HepG2 (cell line): ENCODE results near the gene TRAPPC1. TPM values are rescaled to one million over a fixed set of nuclear protein-coding genes. Genes with fewer than 3 reads are reported as not detected.

Experiments
- CCAR2 ChIP-seq: fragments of 200-400 bp; formaldehyde crosslinking; optimal IDR thresholded peaks from 2 replicates; pipeline ENCODE3; 2018; ENCODE audit warnings: low read depth, mild to moderate bottlenecking, low read length, moderate library complexity
- CREB1 ChIP-seq, 2 experiments: fragments of 450-650 bp in 1 of 2; IDR thresholded peaks; 2 replicates each; pipeline ENCODE4 v1.6.1; 2016 to 2017; ENCODE audit warnings: control low read depth in 1 of 2, mild to moderate bottlenecking in 1 of 2, missing compliant biosample characterization in 1 of 2, missing genetic modification characterization in 1 of 2
- DPF2 ChIP-seq: sonication (generic); formaldehyde crosslinking; IDR thresholded peaks from 2 replicates; pipeline ENCODE4 v1.4.0; 2020; ENCODE audit warnings: mild to moderate bottlenecking, low read depth, missing genetic modification reagents, borderline replicate concordance
- HIVEP1 ChIP-seq: sonication (generic); formaldehyde crosslinking; IDR thresholded peaks from 2 replicates; pipeline ENCODE4 v1.4.0; 2020; ENCODE audit warnings: mild to moderate bottlenecking, missing genetic modification reagents
- KLF13 ChIP-seq: sonication (generic); formaldehyde crosslinking; IDR thresholded peaks from 2 replicates; pipeline ENCODE4 v1.4.0; 2020; ENCODE audit warnings: mild to moderate bottlenecking, missing genetic modification reagents
- KMT2A ChIP-seq: sonication (generic); formaldehyde crosslinking; IDR thresholded peaks from 2 replicates; pipeline ENCODE4 v1.4.0; 2020; ENCODE audit warnings: missing genetic modification reagents
- MAFG ChIP-seq: sonication (generic); formaldehyde crosslinking; IDR thresholded peaks from 2 replicates; pipeline ENCODE4 v1.5.1; 2020; ENCODE audit warnings: mild to moderate bottlenecking, missing genetic modification reagents
- NR2C2 ChIP-seq: sonication (generic); formaldehyde crosslinking; IDR thresholded peaks from 2 replicates; pipeline ENCODE4 v1.4.0; 2020; ENCODE audit warnings: missing genetic modification reagents, mild to moderate bottlenecking, moderate library complexity, borderline replicate concordance
- TBL1XR1 ChIP-seq: fragments of 150-350 bp; IDR thresholded peaks from 2 replicates; pipeline ENCODE4 v1.6.1; 2014; ENCODE audit warnings: borderline replicate concordance, low read length; ENCODE audit not compliant: partially characterized antibody
- ZFY ChIP-seq: sonication (generic); formaldehyde crosslinking; IDR thresholded peaks from 2 replicates; pipeline ENCODE4 v1.4.0; 2020; ENCODE audit warnings: missing genetic modification reagents
- ZNF136 ChIP-seq: sonication (generic); formaldehyde crosslinking; IDR thresholded peaks from 2 replicates; pipeline ENCODE4 v1.8.1; 2022; ENCODE audit warnings: low read depth, mild to moderate bottlenecking, moderate library complexity, missing genetic modification reagents
- ZNF207 ChIP-seq: fragments of 450-650 bp; IDR thresholded peaks from 2 replicates; pipeline ENCODE4 v1.6.1; 2016; ENCODE audit warnings: antibody characterized with exemption, borderline replicate concordance
- ZNF331 ChIP-seq: sonication (generic); formaldehyde crosslinking; IDR thresholded peaks from 2 replicates; pipeline ENCODE4 v1.4.0; 2020; ENCODE audit warnings: missing genetic modification reagents
- ZNF350 ChIP-seq: sonication (generic); formaldehyde crosslinking; IDR thresholded peaks from 2 replicates; pipeline ENCODE4 v1.4.0; 2020; ENCODE audit warnings: mild to moderate bottlenecking, low read depth, missing genetic modification reagents, borderline replicate concordance
- ZNF773 ChIP-seq: sonication (generic); formaldehyde crosslinking; IDR thresholded peaks from 2 replicates; pipeline ENCODE4 v1.4.0; 2020; ENCODE audit warnings: missing genetic modification reagents, borderline replicate concordance
- polyA plus RNA-seq, 8 experiments: library from polyadenylated mRNA; depleted of rRNA in 3 of 8; stranded (reverse) in 7 of 8; unstranded in 1 of 8; fragments of >200 nt; fragmentation: Illumina TruSeq in 4 of 8; extraction: Trizol in 4 of 8; gene quantifications; 2 replicates each; pipeline versions ENCODE4 v1.2.1 to v1.2.3, GENCODE V29; 2011 to 2016; ENCODE audit warnings: low read depth in 4 of 8, missing spikeins in 1 of 8, mixed read lengths in 1 of 8; ENCODE audit not compliant: insufficient read depth in 1 of 8
- total RNA-seq, 5 experiments: library from RNA; depleted of rRNA; stranded (reverse); fragments of >200 nt; fragmentation: Illumina TruSeq; extraction: Trizol; gene quantifications; 2 replicates each; pipeline ENCODE4 v1.2.3, GENCODE V29; 2016; ENCODE audit warnings: low read depth in 1 of 5
- TF ChIP-seq, protein P1 (sequence below): sonication (generic); formaldehyde crosslinking; IDR thresholded peaks from 2 replicates; pipeline ENCODE4 v1.4.0; 2020; ENCODE audit warnings: missing genetic modification reagents, borderline replicate concordance
- TF ChIP-seq, protein P2 (sequence below): sonication (generic); formaldehyde crosslinking; IDR thresholded peaks from 2 replicates; pipeline ENCODE4 v1.5.0; 2020; ENCODE audit warnings: missing genetic modification reagents
- TF ChIP-seq, protein P3 (sequence below), 2 experiments: sonication (generic) in 1 of 2; formaldehyde crosslinking in 1 of 2; IDR thresholded peaks; 2 replicates each; pipeline versions ENCODE4 v1.5.1 to v1.6.1; 2011 to 2020; ENCODE audit warnings: borderline replicate concordance in 1 of 2, low read depth in 1 of 2, low read length in 1 of 2, mild to moderate bottlenecking in 1 of 2, missing genetic modification reagents in 1 of 2, moderate library complexity in 1 of 2
- TF ChIP-seq, protein P4 (sequence below): sonication (generic); formaldehyde crosslinking; IDR thresholded peaks from 2 replicates; pipeline ENCODE4 v1.9.0; 2021; ENCODE audit warnings: missing genetic modification reagents, borderline replicate concordance

The TRAPPC1 gene
- total and polyA plus RNA-seq, 2 of the 13 experiments (the other 11 are each of a cell fraction or from before 2014, with no cell fraction given): 28.1 to 44.9 TPM

DNA sequence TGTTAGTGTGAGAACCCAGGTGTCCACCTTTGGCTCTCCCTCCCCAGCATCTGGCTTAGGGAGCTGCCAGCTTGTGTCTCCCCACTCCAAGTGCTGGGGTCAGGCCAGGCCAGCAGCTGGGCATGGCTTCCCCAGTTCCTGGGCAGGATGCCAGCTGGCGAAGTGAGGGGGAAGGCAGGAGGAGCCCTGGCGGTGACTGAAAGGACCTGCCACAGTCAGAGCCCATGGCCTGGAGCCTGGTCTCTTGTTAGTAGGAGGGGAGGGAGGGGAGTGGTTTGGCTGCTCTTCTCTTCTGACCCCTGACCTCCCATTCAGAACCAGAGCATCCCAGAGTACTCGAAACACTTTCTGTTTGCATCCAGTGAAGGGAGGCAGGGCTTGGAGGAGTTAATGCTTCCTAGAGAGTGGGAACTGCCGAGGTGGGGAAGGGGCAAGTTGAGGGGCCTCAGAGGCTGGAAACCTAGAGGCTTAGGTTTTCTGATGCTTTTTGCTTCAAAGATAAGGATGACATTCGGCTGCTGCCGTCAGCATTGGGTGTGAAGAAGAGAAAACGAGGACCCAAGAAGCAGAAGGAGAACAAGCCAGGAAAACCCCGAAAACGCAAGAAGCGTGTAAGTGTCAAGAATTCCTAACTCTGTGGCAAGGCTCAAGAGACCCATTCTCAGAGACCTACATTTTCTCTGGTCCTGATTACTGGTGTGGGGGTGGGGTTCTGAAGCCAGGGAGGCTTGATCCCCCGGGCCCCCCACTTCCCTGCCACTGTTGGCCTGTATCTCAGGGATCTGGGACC is 42.4 kb downstream of the TRAPPC1 start (continued):
- TF ChIP-seq, protein P1, sequence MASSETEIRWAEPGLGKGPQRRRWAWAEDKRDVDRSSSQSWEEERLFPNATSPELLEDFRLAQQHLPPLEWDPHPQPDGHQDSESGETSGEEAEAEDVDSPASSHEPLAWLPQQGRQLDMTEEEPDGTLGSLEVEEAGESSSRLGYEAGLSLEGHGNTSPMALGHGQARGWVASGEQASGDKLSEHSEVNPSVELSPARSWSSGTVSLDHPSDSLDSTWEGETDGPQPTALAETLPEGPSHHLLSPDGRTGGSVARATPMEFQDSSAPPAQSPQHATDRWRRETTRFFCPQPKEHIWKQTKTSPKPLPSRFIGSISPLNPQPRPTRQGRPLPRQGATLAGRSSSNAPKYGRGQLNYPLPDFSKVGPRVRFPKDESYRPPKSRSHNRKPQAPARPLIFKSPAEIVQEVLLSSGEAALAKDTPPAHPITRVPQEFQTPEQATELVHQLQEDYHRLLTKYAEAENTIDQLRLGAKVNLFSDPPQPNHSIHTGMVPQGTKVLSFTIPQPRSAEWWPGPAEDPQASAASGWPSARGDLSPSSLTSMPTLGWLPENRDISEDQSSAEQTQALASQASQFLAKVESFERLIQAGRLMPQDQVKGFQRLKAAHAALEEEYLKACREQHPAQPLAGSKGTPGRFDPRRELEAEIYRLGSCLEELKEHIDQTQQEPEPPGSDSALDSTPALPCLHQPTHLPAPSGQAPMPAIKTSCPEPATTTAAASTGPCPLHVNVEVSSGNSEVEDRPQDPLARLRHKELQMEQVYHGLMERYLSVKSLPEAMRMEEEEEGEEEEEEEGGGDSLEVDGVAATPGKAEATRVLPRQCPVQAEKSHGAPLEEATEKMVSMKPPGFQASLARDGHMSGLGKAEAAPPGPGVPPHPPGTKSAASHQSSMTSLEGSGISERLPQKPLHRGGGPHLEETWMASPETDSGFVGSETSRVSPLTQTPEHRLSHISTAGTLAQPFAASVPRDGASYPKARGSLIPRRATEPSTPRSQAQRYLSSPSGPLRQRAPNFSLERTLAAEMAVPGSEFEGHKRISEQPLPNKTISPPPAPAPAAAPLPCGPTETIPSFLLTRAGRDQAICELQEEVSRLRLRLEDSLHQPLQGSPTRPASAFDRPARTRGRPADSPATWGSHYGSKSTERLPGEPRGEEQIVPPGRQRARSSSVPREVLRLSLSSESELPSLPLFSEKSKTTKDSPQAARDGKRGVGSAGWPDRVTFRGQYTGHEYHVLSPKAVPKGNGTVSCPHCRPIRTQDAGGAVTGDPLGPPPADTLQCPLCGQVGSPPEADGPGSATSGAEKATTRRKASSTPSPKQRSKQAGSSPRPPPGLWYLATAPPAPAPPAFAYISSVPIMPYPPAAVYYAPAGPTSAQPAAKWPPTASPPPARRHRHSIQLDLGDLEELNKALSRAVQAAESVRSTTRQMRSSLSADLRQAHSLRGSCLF (CRISPR knock-in tag): no peak
- TF ChIP-seq KLF13 (no peak), ZNF207 (no peak), TBL1XR1 (no peak), ZNF350 (CRISPR knock-in tag) (no peak), NR2C2 (peak; percentile 64), CCAR2 (no peak), HIVEP1 (CRISPR knock-in tag) (no peak), DPF2 (CRISPR knock-in tag) (no peak), ZNF331 (no peak), CREB1 (IDR thresholded peaks at IDR 0.05) (no peak), CREB1 (CRISPR knock-in tag; IDR thresholded peaks at IDR 0.05) (no peak), ZFY (CRISPR knock-in tag) (no peak), MAFG (CRISPR knock-in tag) (no peak), KMT2A (CRISPR knock-in tag) (no peak), ZNF773 (CRISPR knock-in tag) (no peak), ZNF136 (CRISPR knock-in tag) (no peak)
- TF ChIP-seq, protein P2, sequence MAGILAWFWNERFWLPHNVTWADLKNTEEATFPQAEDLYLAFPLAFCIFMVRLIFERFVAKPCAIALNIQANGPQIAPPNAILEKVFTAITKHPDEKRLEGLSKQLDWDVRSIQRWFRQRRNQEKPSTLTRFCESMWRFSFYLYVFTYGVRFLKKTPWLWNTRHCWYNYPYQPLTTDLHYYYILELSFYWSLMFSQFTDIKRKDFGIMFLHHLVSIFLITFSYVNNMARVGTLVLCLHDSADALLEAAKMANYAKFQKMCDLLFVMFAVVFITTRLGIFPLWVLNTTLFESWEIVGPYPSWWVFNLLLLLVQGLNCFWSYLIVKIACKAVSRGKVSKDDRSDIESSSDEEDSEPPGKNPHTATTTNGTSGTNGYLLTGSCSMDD (CRISPR knock-in tag): no peak
- TF ChIP-seq, protein P3, sequence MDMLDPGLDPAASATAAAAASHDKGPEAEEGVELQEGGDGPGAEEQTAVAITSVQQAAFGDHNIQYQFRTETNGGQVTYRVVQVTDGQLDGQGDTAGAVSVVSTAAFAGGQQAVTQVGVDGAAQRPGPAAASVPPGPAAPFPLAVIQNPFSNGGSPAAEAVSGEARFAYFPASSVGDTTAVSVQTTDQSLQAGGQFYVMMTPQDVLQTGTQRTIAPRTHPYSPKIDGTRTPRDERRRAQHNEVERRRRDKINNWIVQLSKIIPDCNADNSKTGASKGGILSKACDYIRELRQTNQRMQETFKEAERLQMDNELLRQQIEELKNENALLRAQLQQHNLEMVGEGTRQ (IDR thresholded peaks at IDR 0.05; ENCODE audit: low read depth, low read length): no peak
- TF ChIP-seq, protein P3 (CRISPR knock-in tag; IDR thresholded peaks at IDR 0.05; ENCODE audit: borderline replicate concordance): no peak
- TF ChIP-seq, protein P4, sequence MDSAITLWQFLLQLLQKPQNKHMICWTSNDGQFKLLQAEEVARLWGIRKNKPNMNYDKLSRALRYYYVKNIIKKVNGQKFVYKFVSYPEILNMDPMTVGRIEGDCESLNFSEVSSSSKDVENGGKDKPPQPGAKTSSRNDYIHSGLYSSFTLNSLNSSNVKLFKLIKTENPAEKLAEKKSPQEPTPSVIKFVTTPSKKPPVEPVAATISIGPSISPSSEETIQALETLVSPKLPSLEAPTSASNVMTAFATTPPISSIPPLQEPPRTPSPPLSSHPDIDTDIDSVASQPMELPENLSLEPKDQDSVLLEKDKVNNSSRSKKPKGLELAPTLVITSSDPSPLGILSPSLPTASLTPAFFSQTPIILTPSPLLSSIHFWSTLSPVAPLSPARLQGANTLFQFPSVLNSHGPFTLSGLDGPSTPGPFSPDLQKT (CRISPR knock-in tag): no peak
